ENCODE measurements around the gene GCAT.
"Not testable (repeated sequence)": the region's sequence is repeated elsewhere in the genome, so short reads cannot be mapped to it uniquely, and the experiment has no call there.

The GCAT gene

GRCh38 chr22:37782340-37783168 lies 25.2 kb upstream of the GCAT start:
- DNase-seq (ENCODE audit: low spot score): no peak

- no peak for DNase-seq (ENCODE audit: low spot score)
Measured at GRCh38 chr22:37784829-37785495, 22.8 kb upstream of the GCAT start.

GRCh38 chr22:37790234-37790633 lies 17.5 kb upstream of the GCAT start:
- no peak for DNase-seq (ENCODE audit: low spot score)

GRCh38 chr22:37792494-37792893 lies 15.2 kb upstream of the GCAT start:
- DNase-seq (ENCODE audit: low spot score): no peak

GRCh38 chr22:37794376-37794775 lies 13.4 kb upstream of the GCAT start:
- DNase-seq (ENCODE audit: low spot score): no peak

GRCh38 chr22:37796079-37796478 lies 11.7 kb upstream of the GCAT start:
- no peak for DNase-seq (ENCODE audit: low spot score)

GRCh38 chr22:37797259-37797658 lies 10.5 kb upstream of the GCAT start:
- DNase-seq (ENCODE audit: low spot score): not testable (repeated sequence)

- DNase-seq (ENCODE audit: low spot score): no peak
Measured at GRCh38 chr22:37797874-37798500, 9.7 kb upstream of the GCAT start.

GRCh38 chr22:37799979-37800378 lies 7.8 kb upstream of the GCAT start:
- DNase-seq (ENCODE audit: low spot score): not testable (repeated sequence)

GRCh38 chr22:37801946-37802309 lies 5.8 kb upstream of the GCAT start:
- no peak for DNase-seq (ENCODE audit: low spot score)

- DNase-seq (ENCODE audit: low spot score): peak; percentile 82
Measured at GRCh38 chr22:37802310-37803194, 5.2 kb upstream of the GCAT start.

GRCh38 chr22:37803195-37803638 lies 4.5 kb upstream of the GCAT start:
- no peak for DNase-seq (ENCODE audit: low spot score)

GRCh38 chr22:37803639-37804351 lies 3.9 kb upstream of the GCAT start:
- peak; percentile 63 for DNase-seq (ENCODE audit: low spot score)

- peak; percentile 69 for DNase-seq (ENCODE audit: low spot score)
Measured at GRCh38 chr22:37804352-37804880, 3.3 kb upstream of the GCAT start.

GRCh38 chr22:37804881-37805809 lies 2.6 kb upstream of the GCAT start:
- DNase-seq (ENCODE audit: low spot score): peak; percentile 95

GRCh38 chr22:37805810-37806277 lies 1.9 kb upstream of the GCAT start:
- no peak for DNase-seq (ENCODE audit: low spot score)

GRCh38 chr22:37806409-37807333 lies 1.1 kb upstream of the GCAT start:
- peak; percentile 67 for DNase-seq (ENCODE audit: low spot score)

GRCh38 chr22:37808294-37808657 lies 542 bp downstream of the GCAT start:
- no peak for DNase-seq (ENCODE audit: low spot score)
